Neural crest cell (in vitro differentiated cells): Measurements from ENCODE around the gene GJB4. TPM values are rescaled to one million over a fixed set of nuclear protein-coding genes. Genes with fewer than 3 reads are reported as not detected.

Experiments used
- DNase-seq: peaks from one replicate; pipeline ENCODE4 v3.0.0; 2021; ENCODE audit warnings: low read depth, mixed read lengths, low spot score
- H3K27ac Mint-ChIP-seq: one replicate; pipeline ENCODE4 v1.8.0; 2021; ENCODE audit warnings: mild to moderate bottlenecking, mixed read lengths; ENCODE audit not compliant: unreplicated experiment
- H3K27me3 Mint-ChIP-seq: 2 replicates; pipeline ENCODE4 v1.8.0; 2021; ENCODE audit warnings: low read depth, mild to moderate bottlenecking, mixed read lengths
- H3K36me3 Mint-ChIP-seq: 2 replicates; pipeline ENCODE4 v1.8.0; 2021; ENCODE audit warnings: low read depth, mild to moderate bottlenecking, mixed read lengths
- H3K4me1 Mint-ChIP-seq: 2 replicates; pipeline ENCODE4 v1.8.0; 2021; ENCODE audit warnings: mixed read lengths
- H3K4me3 Mint-ChIP-seq: one replicate; pipeline ENCODE4 v1.8.0; 2021; ENCODE audit warnings: mild to moderate bottlenecking, mixed read lengths
- H3K9me3 Mint-ChIP-seq: 2 replicates; pipeline ENCODE4 v1.8.0; 2021; ENCODE audit warnings: mixed read lengths
- CTCF ChIP-seq: fragments of 200-600 bp; sonication (generic); conservative IDR thresholded peaks from 2 replicates; pipeline ENCODE4 v1.5.0; 2021; ENCODE audit warnings: antibody characterized with exemption, mild to moderate bottlenecking
- total RNA-seq: library from RNA; stranded (reverse); gene quantifications from 2 replicates; pipeline ENCODE4 v1.2.1, GENCODE V29; 2021

GJB4 gene
- total RNA-seq, 1 donor from 2014 or later = not detected

- peak; percentile 95 for TF ChIP-seq CTCF
- H3K4me3 Mint-ChIP-seq = no peak overlapping the region
- DNase-seq = peak; percentile 94
- peaks cover 28% of the 10 kb centered on the region for H3K27me3 Mint-ChIP-seq
- H3K27ac Mint-ChIP-seq = no peak overlapping the region
- peaks cover 19% of the 10 kb centered on the region for H3K4me1 Mint-ChIP-seq
- no peaks in the 10 kb centered on the region for H3K36me3 Mint-ChIP-seq
- no peaks in the 10 kb centered on the region for H3K9me3 Mint-ChIP-seq
Measured at GRCh38 chr1:34742667-34743270, 16.8 kb upstream of the GJB4 start.

DNA sequence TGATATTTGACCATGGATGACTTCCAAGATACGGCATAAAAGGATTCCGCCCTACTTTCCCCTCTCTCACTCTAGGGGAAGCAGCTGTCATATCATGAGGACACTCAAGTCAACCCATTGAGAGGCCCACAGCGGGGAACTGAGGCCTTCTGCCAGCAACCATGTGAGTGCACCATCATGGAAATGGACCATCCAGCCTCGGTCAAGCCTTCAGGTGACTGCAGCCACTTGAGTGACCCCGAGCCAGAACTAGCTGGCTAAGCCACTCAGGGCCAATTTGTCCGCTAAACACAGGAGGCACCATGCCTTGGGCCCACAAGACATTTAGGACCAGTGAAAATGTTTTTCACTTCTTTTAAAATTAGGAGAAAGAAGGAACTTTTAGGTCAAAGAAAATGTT lies 15.8 kb upstream of the GJB4 start:
- no peak overlapping the region for H3K4me3 Mint-ChIP-seq
- peaks cover 36% of the 10 kb centered on the region for H3K27me3 Mint-ChIP-seq
- TF ChIP-seq CTCF = no peak
- H3K9me3 Mint-ChIP-seq = no peaks in the 10 kb centered on the region
- no peak for DNase-seq
- H3K4me1 Mint-ChIP-seq = peaks cover 19% of the 10 kb centered on the region
- no peak overlapping the region for H3K27ac Mint-ChIP-seq
- no peaks in the 10 kb centered on the region for H3K36me3 Mint-ChIP-seq

DNA sequence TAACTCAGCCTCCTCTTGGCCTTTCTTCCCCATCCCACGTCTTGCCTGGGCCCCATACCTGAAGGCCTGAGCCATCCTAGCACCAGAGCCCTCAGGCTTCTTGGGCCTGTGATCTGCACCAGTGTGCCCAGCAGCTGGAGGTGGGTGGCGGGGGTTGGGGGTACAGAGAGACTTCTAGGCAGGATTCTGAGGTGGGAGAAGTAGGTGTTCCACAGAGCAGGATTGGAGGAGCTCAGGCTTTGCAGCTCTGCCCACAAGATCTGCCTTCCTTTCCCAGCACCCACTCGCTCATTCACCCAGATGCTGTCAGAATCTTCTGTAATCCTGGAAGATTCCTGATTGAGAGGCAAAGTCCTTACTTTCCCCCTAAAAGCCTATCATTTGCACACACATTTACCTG lies 14.7 kb upstream of the GJB4 start:
- no peak overlapping the region for H3K4me3 Mint-ChIP-seq
- no peak for DNase-seq
- peaks cover 12% of the 10 kb centered on the region for H3K4me1 Mint-ChIP-seq
- no peak overlapping the region for H3K27ac Mint-ChIP-seq
- peaks cover 36% of the 10 kb centered on the region for H3K27me3 Mint-ChIP-seq
- no peaks in the 10 kb centered on the region for H3K36me3 Mint-ChIP-seq
- no peaks in the 10 kb centered on the region for H3K9me3 Mint-ChIP-seq
- TF ChIP-seq CTCF = no peak

DNA sequence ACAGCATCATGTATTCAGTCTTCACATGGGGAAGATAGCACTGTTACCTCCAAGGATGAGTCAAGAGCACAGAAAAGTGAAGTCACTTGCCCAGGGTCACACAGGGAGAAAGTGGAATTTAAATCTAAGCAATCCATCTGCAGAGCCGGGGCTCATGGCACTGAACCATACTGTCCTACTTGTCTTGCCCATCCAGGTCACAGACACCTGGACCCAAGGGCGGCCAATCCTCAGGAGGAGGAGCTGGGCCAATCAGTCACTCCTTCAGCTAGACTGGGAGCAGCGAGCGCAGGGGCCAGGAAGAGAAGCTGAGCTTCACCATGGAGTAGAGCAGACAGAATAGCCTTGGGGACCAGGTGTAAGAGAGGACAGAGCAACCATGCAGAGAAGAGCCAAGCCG lies 13.9 kb upstream of the GJB4 start:
- H3K9me3 Mint-ChIP-seq = no peaks in the 10 kb centered on the region
- no peak for TF ChIP-seq CTCF
- no peaks in the 10 kb centered on the region for H3K36me3 Mint-ChIP-seq
- peaks cover 5% of the 10 kb centered on the region for H3K4me1 Mint-ChIP-seq
- no peak overlapping the region for H3K4me3 Mint-ChIP-seq
- no peak overlapping the region for H3K27ac Mint-ChIP-seq
- DNase-seq = no peak
- peaks cover 32% of the 10 kb centered on the region for H3K27me3 Mint-ChIP-seq

- peaks cover 3% of the 10 kb centered on the region for H3K4me1 Mint-ChIP-seq
- TF ChIP-seq CTCF = no peak
- H3K36me3 Mint-ChIP-seq = no peaks in the 10 kb centered on the region
- H3K4me3 Mint-ChIP-seq = no peak overlapping the region
- H3K27ac Mint-ChIP-seq = no peak overlapping the region
- H3K9me3 Mint-ChIP-seq = no peaks in the 10 kb centered on the region
- H3K27me3 Mint-ChIP-seq = peaks cover 32% of the 10 kb centered on the region
- DNase-seq = no peak
Measured at GRCh38 chr1:34746101-34746500, 13.4 kb upstream of the GJB4 start.
